Gastroesophageal sphincter (tissue), 4 donors: ENCODE measurements around the gene MDFIC. TPM values are rescaled to one million over a fixed set of nuclear protein-coding genes. Genes with fewer than 3 reads are reported as not detected.

Experiments
- ATAC-seq: fragments of 150-250 bp; one replicate; pipeline ENCODE4 v1.9.1; 2016; ENCODE audit warnings: mild to moderate bottlenecking, moderate library complexity
- H3K27ac ChIP-seq, 4 donors: fragments of 200-600 bp; sonication (generic) in 3 of 4; 1 replicate in 3 of 4; 2 replicates in 1 of 4; pipeline ENCODE4 v1.5.1; 2016 to 2019
- H3K27me3 ChIP-seq: fragments of 200-600 bp; sonication (generic); one replicate; pipeline ENCODE4 v1.5.1; 2019
- H3K36me3 ChIP-seq, 2 donors: fragments of 200-600 bp; sonication (generic); one replicate each; pipeline ENCODE4 v1.5.1; 2019; ENCODE audit warnings: control low read depth in 1 of 2
- H3K4me1 ChIP-seq, 3 donors: fragments of 200-600 bp; sonication (generic); 1 replicate in 2 of 3; 2 replicates in 1 of 3; pipeline ENCODE4 v1.5.1; 2016 to 2019; ENCODE audit warnings: control low read depth in 2 of 3
- H3K4me3 ChIP-seq, 2 donors: fragments of 200-600 bp; sonication (generic); one replicate each; pipeline ENCODE4 v1.5.1; 2019; ENCODE audit warnings: mild to moderate bottlenecking in 1 of 2, moderate library complexity in 1 of 2
- H3K9me3 ChIP-seq, 3 donors: fragments of 200-600 bp; sonication (generic); one replicate each; pipeline ENCODE4 v1.5.1; 2017 to 2019; ENCODE audit warnings: control low read depth in 2 of 3
- CTCF ChIP-seq, 4 experiments: fragments of 200-600 bp in 2 of 4; fragments of 450-650 bp in 2 of 4; sonication (generic) in 1 of 4; IDR thresholded peaks; one replicate each; pipeline ENCODE4 v1.5.1; 2017 to 2019; ENCODE audit warnings: antibody characterized with exemption in 4 of 4, mild to moderate bottlenecking in 2 of 4, moderate library complexity in 2 of 4
- EP300 ChIP-seq: sonication (generic); formaldehyde crosslinking; IDR thresholded peaks from one replicate; pipeline ENCODE4 v1.6.1; 2017; ENCODE audit warnings: antibody characterized with exemption, mild to moderate bottlenecking
- POLR2A ChIP-seq, 2 donors: fragments of 450-650 bp; IDR thresholded peaks; one replicate each; pipeline ENCODE4 v1.6.1; 2017; ENCODE audit warnings: antibody characterized with exemption in 2 of 2, mild to moderate bottlenecking in 2 of 2, moderate library complexity in 1 of 2
- POLR2AphosphoS5 ChIP-seq: sonication (generic); formaldehyde crosslinking; IDR thresholded peaks from one replicate; pipeline ENCODE4 v1.6.1; 2017; ENCODE audit warnings: antibody characterized with exemption
- WGBS, 2 donors: methylation state at CpG; one replicate each; pipeline ENCODE4 v1.1.5; 2018; ENCODE audit warnings: low coverage in 1 of 2; 5-methylcytosine and 5-hydroxymethylcytosine counted together
- total RNA-seq, 4 donors: library from RNA; depleted of rRNA; stranded (reverse); fragments of >200 nt; gene quantifications; one replicate each; pipeline ENCODE4 v1.1.0, GENCODE V29; 2016

Gene MDFIC
- total RNA-seq, 4 donors from 2014 or later = 30.3 to 73.5 (median 38.1) TPM

- no peaks in the 10 kb centered on the region for H3K9me3 ChIP-seq
- H3K4me1 ChIP-seq = peaks cover 0 to 17% (median 4%) of the 10 kb centered on the region in 3 donors
- ATAC-seq = no peak
- no peaks in the 10 kb centered on the region for H3K36me3 ChIP-seq
- 88 to 94% methylated on average over 5 of the region's 5 CpGs for WGBS, 2 donors
- H3K27me3 ChIP-seq = no peaks in the 10 kb centered on the region
- H3K4me3 ChIP-seq = no peak overlapping the region
- TF ChIP-seq POLR2AphosphoS5 (no peak), EP300 (no peak), POLR2A (IDR thresholded peaks at IDR 0.05) (no peak), CTCF (IDR thresholded peaks at IDR 0.05) (no peak)
- no peak overlapping the region for H3K27ac ChIP-seq
Measured at GRCh38 chr7:114989531-114989930, 67.6 kb downstream of the MDFIC start.

GRCh38 chr7:114997487-114998404 lies 75.9 kb downstream of the MDFIC start:
- no peak overlapping the region for H3K4me3 ChIP-seq
- WGBS, 2 donors = 67 to 95% methylated on average over 3 of the region's 6 CpGs
- H3K27me3 ChIP-seq = no peaks in the 10 kb centered on the region
- ATAC-seq = no peak
- H3K36me3 ChIP-seq = peaks cover 0 to 7% of the 10 kb centered on the region in 2 donors
- TF ChIP-seq POLR2A (IDR thresholded peaks at IDR 0.05) = no peak
- no peak for TF ChIP-seq EP300
- TF ChIP-seq POLR2AphosphoS5 = no peak
- TF ChIP-seq CTCF (IDR thresholded peaks at IDR 0.05) = no peak
- no peaks in the 10 kb centered on the region for H3K9me3 ChIP-seq
- no peaks in the 10 kb centered on the region for H3K4me1 ChIP-seq
- no peak overlapping the region for H3K27ac ChIP-seq

GRCh38 chr7:115004121-115004520 lies 82.2 kb downstream of the MDFIC start:
- no peak for ATAC-seq
- Histone ChIP-seq H3K27me3 (no peaks in the 10 kb centered on the region), H3K4me1 (peaks cover 4 to 35% (median 9%) of the 10 kb centered on the region in 3 donors), H3K9me3 (no peaks in the 10 kb centered on the region), H3K36me3 (no peaks in the 10 kb centered on the region), H3K27ac (no peak overlapping the region), H3K4me3 (no peak overlapping the region)
- TF ChIP-seq POLR2AphosphoS5 (no peak), EP300 (no peak), CTCF (IDR thresholded peaks at IDR 0.05) (no peak), POLR2A (IDR thresholded peaks at IDR 0.05) (no peak)
- WGBS, 2 donors = 91 to 93% methylated on average over 4 to 5 of the region's 5 CpGs

DNA sequence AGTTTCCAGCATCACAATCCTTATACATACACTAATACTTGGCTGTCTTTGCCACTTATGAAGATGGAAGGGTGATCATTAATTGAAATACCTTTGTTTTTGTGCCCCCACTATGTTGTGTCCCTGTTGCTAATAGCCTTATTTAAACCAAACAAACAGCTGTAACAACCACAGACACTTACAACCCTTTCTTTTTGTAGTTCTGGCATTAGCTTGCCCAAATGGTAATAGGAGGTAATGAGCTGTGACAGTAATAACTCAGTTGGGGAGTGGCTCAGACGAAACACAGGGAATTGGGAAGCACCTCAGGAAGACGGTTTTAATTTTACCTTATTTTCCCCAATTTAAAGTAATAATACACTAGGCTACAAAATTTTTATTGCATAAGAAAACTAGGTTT lies 83.4 kb downstream of the MDFIC start:
- no peak for ATAC-seq
- TF ChIP-seq POLR2AphosphoS5 (no peak), EP300 (no peak), CTCF (IDR thresholded peaks at IDR 0.05) (no peak), POLR2A (IDR thresholded peaks at IDR 0.05) (no peak)
- Histone ChIP-seq H3K9me3 (no peaks in the 10 kb centered on the region), H3K27me3 (no peaks in the 10 kb centered on the region), H3K36me3 (no peaks in the 10 kb centered on the region), H3K27ac (no peak overlapping the region), H3K4me3 (no peak overlapping the region), H3K4me1 (peaks cover 12 to 46% (median 17%) of the 10 kb centered on the region in 3 donors)
- 80 to 100% methylated on average over 2 of the region's 2 CpGs for WGBS, 2 donors

GRCh38 chr7:115005953-115006352 lies 84.1 kb downstream of the MDFIC start:
- ATAC-seq = no peak
- no peak overlapping the region for H3K27ac ChIP-seq
- no peaks in the 10 kb centered on the region for H3K9me3 ChIP-seq
- H3K4me1 ChIP-seq = peaks cover 12 to 53% (median 17%) of the 10 kb centered on the region in 3 donors
- H3K4me3 ChIP-seq = no peak overlapping the region
- WGBS, 2 donors = 90 to 100% methylated on average over 3 to 4 of the region's 4 CpGs
- no peaks in the 10 kb centered on the region for H3K27me3 ChIP-seq
- H3K36me3 ChIP-seq = no peaks in the 10 kb centered on the region
- TF ChIP-seq CTCF (IDR thresholded peaks at IDR 0.05) (no peak), POLR2AphosphoS5 (no peak), EP300 (no peak), POLR2A (IDR thresholded peaks at IDR 0.05) (no peak)
